NCI-H2171 (cell line): ENCODE results near the gene DTNBP1.

Experiments
- DNase-seq: peaks from one replicate; lab custom pipeline; 2025; lab: John Stamatoyannopoulos, UW

The DTNBP1 gene

DNA sequence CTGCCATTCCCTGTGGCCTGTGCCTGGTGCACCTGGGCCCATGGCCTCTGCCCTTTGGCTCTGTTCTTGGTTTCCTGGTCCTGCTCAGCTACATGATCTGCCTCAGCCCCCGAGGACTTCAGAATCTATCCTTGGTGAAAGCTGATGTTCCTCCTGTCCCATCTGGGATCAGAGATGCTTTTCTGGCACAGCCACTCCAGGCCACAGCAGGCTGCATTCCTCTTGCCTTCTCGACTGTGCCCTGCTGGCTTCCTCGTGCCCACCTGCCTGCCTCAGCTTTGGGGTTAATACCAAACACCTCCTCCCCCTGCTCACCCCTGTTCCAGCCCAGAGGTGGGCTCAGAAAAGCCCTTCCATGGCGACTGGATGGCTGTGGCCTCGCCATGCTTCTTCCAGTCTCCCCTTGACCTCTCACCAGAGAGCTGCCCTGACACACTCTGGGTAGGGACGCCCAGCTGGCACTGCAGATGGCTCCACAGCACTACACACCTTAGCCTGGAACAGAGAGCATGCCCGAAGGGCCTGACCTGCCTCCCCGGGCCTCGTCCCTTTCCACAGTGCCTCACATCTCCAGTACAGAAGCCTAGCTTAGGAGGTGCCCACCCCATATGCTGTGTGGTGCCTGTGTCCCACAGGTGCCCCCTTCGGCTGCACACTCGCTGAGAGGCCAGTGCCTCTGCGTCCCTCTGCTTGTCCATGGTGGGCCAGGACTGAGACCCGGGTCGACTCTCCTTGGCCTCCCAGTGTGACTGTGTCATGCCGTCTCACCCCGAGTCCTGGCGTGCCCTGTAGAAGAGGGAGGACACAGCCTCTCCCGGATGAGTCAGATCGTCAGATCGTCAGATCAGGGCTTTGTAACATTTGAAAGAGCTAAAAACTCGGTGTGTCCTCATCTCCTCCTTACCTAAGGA is 148.8 kb downstream of the DTNBP1 start:
- no peak for DNase-seq

DNA sequence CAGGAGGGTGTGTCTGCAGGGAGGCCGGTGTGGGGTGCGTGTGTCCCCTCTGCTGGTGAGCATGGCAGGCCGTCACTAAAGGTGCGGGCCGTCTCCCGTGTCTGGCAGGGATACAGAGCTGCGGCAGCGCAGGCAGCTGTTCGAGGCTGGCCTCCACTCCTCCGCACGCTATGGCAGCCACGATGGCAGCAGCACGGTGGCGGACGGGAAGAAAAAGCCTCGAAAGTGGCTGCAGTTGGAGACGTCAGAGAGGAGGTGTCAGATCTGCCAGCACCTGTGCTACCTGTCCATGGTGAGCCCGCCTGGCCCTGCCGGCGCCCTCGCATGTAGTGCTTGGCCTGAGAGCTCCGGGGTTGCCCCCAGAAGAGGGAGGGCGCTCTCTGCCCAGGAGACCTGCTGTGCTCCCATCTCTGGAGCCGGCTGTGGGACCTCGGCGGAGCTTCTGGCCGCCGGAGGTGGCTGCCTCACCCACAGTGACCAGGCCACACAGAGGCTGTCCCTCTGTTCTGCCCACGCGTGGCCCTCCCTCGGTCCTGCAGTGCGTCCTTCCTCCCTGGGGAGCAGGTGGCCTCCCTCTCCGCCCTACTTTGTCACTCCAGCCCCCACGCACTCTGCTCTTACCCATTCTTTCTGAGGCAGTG is 149.6 kb downstream of the DTNBP1 start:
- DNase-seq = no peak

GRCh38 chr6:15512721-15513120 is 150.1 kb downstream of the DTNBP1 start:
- no peak for DNase-seq

- no peak for DNase-seq
Observed at GRCh38 chr6:15512126-15512525, 150.7 kb downstream of the DTNBP1 start.

GRCh38 chr6:15511248-15512125 is 151.3 kb downstream of the DTNBP1 start:
- no peak for DNase-seq

DNA sequence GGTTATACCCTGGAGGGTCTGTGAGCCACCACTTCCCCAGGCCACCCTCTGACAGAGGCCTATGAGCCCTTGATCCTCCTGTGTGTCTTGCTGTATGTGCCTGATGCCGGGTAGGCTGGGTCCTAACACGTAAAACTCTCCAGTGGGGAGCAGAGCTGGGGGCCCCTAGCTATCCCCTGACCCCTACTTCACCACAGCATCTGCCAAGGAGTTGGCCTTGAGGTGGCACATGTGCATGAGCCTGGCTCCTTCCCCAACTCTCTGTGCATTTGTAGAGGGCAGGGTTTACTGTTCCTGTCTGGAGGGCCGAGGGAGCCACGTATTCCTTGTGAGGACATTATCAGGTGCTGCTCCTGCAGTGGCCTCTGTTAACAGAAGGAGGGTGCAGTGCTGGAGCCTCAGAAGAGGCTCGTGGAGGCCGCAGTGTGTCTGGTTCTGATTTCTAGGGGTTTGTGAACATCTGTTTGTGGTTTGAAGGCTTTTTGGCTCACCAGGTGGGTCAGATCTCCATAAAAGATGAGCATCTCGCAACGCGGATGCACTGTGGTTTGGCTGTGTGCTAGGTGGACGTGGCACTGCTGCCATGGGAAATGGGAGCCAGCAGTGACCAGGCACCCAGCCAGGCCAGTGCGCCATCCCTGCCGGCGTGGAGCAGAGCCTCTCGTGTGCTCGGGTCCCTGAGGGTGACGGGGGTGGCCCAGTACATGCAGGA is 152.1 kb downstream of the DTNBP1 start:
- DNase-seq = no peak

DNA sequence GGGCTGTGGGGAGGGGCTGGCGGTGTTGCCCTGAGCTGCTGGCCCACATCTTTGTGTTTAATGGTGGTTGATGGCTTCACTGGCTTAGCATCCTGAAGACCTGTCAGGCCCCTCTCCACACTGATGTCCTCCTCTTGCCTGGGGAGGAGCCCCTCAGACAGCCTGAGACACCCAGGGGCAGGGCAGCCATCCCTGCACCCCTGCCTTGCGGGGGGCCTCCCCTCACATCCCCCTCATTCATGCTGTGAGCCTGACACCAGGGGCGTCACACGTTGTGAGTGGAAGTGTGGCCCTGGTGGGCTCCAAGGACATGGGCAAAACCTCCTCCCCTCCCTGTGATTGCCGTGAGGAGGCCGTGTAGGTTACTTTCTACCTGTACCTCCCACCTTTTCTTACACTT is 152.7 kb downstream of the DTNBP1 start:
- no peak for DNase-seq

- DNase-seq = no peak
Observed at GRCh38 chr6:15509335-15509933, 153.4 kb downstream of the DTNBP1 start.

DNA sequence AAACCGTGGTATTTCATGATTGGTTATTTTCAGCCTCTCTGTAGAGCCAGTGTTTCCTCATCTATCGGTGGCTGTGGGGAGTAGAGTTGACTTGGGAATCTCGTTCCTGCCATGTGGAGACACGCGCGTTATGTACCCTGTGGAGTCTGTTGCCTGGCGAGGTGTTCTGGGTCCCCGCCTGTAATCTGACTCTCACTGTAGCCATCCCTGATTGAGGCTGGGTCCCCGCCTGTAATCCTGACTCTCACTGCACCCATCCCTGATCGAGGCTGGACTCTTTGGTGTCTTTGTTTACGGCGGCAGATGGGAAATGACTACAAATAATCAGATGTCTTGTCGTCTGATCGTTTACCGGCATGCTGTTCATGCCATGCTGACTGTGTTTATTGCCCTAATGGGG is 153.9 kb downstream of the DTNBP1 start:
- peak; percentile 41 for DNase-seq

DNA sequence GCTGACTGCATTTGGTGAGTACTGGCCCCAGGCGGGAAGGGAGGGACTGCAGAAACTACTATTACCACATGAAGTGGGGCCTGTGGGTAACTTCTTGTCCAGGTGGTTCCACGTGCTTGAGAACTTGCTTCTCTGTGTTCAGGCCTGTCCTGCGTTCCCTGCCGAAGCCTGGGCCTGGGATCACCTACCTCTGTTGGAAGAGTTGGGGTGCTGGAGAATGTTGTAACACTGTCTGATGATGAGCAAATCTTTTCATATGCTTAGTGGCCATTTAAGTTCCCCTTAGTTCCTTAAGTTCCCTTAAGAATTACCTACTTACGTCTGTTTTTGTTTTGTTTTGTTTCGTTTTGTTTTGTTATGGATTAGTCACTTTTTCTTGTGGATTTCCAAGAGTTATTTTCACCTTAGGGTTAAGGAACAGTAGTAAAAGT is 154.4 kb downstream of the DTNBP1 start:
- no peak for DNase-seq

- no peak for DNase-seq
Observed at GRCh38 chr6:15507746-15508145, 155.1 kb downstream of the DTNBP1 start.

DNA sequence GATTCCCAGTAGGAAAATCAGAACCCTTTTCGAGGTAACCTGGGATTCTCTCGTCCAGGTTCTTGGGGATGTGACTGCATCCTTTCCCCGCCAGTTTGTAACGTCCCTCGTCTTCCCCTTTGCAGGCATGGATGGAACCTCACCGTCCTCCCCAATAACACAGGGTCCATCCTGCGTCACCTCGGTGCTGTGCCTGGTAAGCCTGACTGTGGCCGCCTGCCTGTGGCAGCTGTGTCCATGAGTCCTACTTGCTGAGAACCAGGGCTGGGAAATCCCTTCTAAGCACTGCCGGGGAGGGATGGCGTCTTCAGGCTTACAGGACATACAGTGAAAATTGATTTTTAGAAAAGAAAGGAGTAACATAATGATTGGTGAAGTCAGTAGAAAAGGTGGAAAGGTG is 155.6 kb downstream of the DTNBP1 start:
- no peak for DNase-seq

DNA sequence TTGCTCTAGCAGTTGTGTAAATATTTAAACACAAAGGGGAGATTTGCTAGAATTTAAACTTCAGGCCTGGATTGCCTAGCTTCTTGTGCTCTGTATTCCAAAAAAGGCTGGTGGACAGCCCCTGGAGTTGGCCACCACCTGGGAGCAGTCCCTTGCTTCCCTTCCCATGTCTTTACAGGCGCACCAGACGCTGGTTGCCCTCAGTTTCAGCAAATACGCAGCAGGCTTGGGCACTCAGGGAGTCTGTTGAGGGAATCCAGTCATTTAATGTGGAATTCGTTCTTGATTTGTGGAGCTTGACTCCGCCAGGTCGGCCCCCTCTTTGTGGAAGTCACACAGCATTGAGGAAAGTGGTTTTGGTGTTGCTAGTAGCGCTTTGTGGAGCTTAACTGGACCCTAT is 156.8 kb downstream of the DTNBP1 start:
- no peak for DNase-seq

GRCh38 chr6:15505463-15505918 is 157.3 kb downstream of the DTNBP1 start:
- no peak for DNase-seq

- DNase-seq = peak; percentile 45
Observed at GRCh38 chr6:15504581-15505350, 158.1 kb downstream of the DTNBP1 start.

DNA sequence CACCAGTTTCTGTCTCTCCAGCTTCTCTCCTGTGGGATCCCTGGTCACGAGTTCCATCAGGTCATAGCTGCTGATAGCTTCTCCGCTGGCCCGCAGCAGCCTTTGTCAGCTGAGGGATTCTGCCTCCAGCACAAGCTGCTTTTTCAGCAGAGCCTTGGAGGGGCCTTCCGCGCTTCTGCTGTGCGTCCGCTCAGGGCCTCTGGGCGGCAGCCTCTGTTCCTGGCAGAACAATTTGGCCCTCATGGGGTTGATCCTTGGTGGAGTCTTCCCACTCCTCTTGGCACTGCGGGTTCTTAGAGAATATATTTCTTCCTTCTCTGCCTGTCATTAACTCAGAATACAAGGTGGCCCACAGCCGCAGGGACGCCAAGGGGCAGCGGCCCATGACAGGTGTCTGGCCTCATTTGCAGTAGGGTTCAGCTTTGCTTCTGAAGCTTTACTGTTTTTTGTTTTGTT is 158.8 kb downstream of the DTNBP1 start:
- DNase-seq = no peak

GRCh38 chr6:15503346-15503680 is 159.5 kb downstream of the DTNBP1 start:
- no peak for DNase-seq

DNA sequence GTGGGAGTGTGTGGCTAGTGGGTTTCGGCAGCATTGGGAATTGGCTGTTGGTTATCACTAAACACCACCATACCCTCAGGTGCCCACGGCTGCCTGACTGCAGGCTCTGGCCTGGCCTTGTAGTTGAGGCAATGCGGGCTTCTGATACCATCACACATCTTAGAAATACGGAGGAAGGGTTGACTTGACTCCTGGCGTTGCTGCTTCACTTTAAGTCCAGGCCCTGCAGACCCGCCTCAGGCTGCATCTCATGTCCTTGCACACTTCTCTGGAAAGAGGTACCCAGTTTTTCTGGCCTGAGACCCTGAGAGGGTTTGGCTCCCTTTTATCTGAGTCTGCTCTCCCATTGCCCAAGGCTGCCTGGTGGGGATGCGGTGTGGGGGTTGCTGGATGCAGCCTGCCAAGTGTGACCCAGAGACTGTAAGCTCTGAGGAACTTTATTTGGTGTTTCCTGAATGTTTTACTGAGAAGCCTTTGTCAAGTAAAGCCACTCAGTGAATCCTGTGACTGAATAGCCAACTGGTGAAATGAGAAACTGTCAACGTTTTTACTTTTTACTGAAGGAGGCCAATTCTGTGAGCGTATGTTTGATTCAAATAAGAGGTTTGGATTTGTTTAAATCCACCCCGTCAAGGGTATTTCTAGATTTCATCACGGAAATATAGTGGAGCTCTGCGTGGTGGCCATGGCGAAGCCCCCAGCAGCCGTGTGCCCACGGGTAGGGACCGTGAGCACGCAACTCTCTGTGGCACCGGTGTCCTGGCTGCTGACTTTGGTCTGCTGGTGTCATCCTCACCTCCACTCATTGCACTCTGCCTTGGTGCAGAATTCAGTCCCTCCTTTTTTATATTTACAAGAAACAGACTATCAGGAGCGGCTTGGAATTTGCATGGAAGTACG is 160.1 kb downstream of the DTNBP1 start:
- no peak for DNase-seq

DNA sequence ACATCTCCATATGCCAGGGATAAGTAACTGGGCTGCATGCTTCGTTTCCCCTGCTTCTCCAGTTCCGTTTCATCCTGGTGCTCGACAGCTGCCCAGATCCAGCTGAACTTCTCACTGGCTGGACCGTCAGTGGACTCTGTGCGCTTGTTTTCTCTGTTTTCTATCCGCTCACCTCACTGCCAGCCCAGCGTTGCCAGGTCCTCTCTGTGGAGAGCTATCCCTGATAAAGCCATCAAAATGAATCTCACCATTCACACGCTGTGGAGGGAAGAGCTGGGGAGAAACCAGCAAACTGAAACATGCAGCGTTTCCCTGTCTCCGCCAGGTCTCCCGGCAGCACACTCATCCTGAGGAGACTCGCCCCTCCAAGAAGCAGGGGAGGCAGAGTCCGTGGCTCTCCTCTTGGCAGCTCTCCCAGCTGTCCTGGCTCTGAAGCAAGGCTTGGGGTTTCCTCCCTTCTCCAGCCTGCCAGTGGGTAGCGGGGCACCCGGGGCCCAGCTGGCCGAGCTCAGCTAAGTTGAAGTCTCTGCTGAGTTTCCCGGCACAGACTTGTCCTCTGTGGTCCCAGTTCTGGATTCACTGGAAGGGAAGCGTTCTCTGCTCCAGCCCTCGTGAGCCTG is 160.9 kb downstream of the DTNBP1 start:
- DNase-seq = no peak
